H1 (cell line): ENCODE data around the gene DTX3. TPM values are rescaled to one million over a fixed set of nuclear protein-coding genes. Genes with fewer than 3 reads are reported as not detected.
A peak's percentile ranks its signal among the peaks of the same experiment; 100 is the strongest.

Experiments used
- CTCF ChIA-PET: fragments of 300-600 bp; sonication (Branson Sonifier 250); formaldehyde crosslinking; loops from one replicate; lab custom pipeline; 2021; ENCODE audit not compliant: partially characterized antibody; lab: Charles Lee
- POLR2A ChIA-PET: fragments of 300-600 bp; sonication (Branson Sonifier 250); formaldehyde crosslinking; loops from one replicate; lab custom pipeline; 2021; ENCODE audit warnings: inconsistent platforms; ENCODE audit not compliant: partially characterized antibody; lab: Charles Lee
- DNase-seq, 2 experiments: peaks; one replicate each; pipeline versions ENCODE4 v3.0.0 to v3.0.0-alpha.2; 2010 to 2022; ENCODE audit warnings: low spot score in 2 of 2, low read depth in 1 of 2, mixed read lengths in 1 of 2
- FAIRE-seq: peaks from 2 replicates; lab custom pipeline; 2011; peaks lifted over from hg19 to GRCh38; lab: Jason Lieb, UNC
- H2AFZ ChIP-seq: 2 replicates; pipeline ENCODE4 v1.8.1; 2012; ENCODE audit warnings: low read length, inconsistent platforms
- H2AK5ac ChIP-seq: 2 replicates; pipeline ENCODE4 v1.6.1; 2013; ENCODE audit warnings: low read depth, low read length
- H2BK120ac ChIP-seq: replicated peaks from 2 replicates; pipeline ENCODE3; 2013; ENCODE audit warnings: low read depth, low read length, inconsistent platforms
- H2BK12ac ChIP-seq: 2 replicates; pipeline ENCODE4 v1.6.1; 2013; ENCODE audit warnings: low read depth, low read length
- H2BK15ac ChIP-seq: 2 replicates; pipeline ENCODE4 v1.6.1; 2013; ENCODE audit warnings: low read length
- H2BK20ac ChIP-seq: 2 replicates; pipeline ENCODE4 v1.6.1; 2013; ENCODE audit warnings: low read length
- H2BK5ac ChIP-seq: 2 replicates; pipeline ENCODE4 v1.6.1; 2013; ENCODE audit warnings: low read depth, low read length
- H3K14ac ChIP-seq: 2 replicates; pipeline ENCODE4 v1.6.1; 2013; ENCODE audit warnings: inconsistent platforms; ENCODE audit not compliant: insufficient read length
- H3K18ac ChIP-seq: 2 replicates; pipeline ENCODE4 v1.6.1; 2013; ENCODE audit warnings: low read length; ENCODE audit errors: extremely low read depth
- H3K23ac ChIP-seq: 2 replicates; pipeline ENCODE4 v1.6.1; 2013; ENCODE audit warnings: inconsistent platforms; ENCODE audit not compliant: insufficient read length
- H3K23me2 ChIP-seq: 2 replicates; pipeline ENCODE4 v1.6.1; 2013; ENCODE audit warnings: low read depth, low read length
- H3K27ac ChIP-seq: 2 replicates; pipeline ENCODE4 v1.6.1; 2011; ENCODE audit warnings: low read depth, low read length, inconsistent platforms
- H3K27me3 ChIP-seq, 4 experiments: replicated peaks in 1 of 4; 1 replicate in 1 of 4; 2 replicates in 3 of 4; pipeline versions ENCODE4 v1.6.1 to v1.8.1; 2011 to 2013; ENCODE audit warnings: low read length in 3 of 4, mild to moderate bottlenecking in 3 of 4, inconsistent platforms in 2 of 4, mixed read lengths in 2 of 4, moderate library complexity in 1 of 4; ENCODE audit not compliant: control insufficient read depth in 3 of 4, insufficient read depth in 3 of 4; ENCODE audit errors: extremely low read depth in 1 of 4
- H3K36me3 ChIP-seq, 4 experiments: 2 replicates each; pipeline versions ENCODE4 v1.6.1 to v1.8.1; 2011 to 2013; ENCODE audit warnings: mild to moderate bottlenecking in 4 of 4, low read length in 3 of 4, moderate library complexity in 2 of 4, control low read depth in 1 of 4, inconsistent platforms in 1 of 4; ENCODE audit not compliant: insufficient read depth in 4 of 4, control insufficient read depth in 2 of 4
- H3K4ac ChIP-seq: replicated peaks from 2 replicates; pipeline ENCODE3; 2013; ENCODE audit warnings: low read length, low read depth, mixed read lengths, inconsistent platforms; ENCODE audit not compliant: insufficient read length
- H3K4me1 ChIP-seq, 4 experiments: replicated peaks in 1 of 4; 1 replicate in 1 of 4; 2 replicates in 3 of 4; pipeline versions ENCODE4 v1.6.1 to v1.8.1; 2011 to 2013; ENCODE audit warnings: low read length in 3 of 4, inconsistent platforms in 2 of 4, mixed read lengths in 1 of 4; ENCODE audit not compliant: insufficient read depth in 4 of 4, control insufficient read depth in 3 of 4
- H3K4me2 ChIP-seq, 2 experiments: 2 replicates each; pipeline versions ENCODE4 v1.6.1 to v1.8.1; 2011 to 2013; ENCODE audit warnings: low read depth in 2 of 2, low read length in 2 of 2, control low read depth in 1 of 2, inconsistent platforms in 1 of 2, mild to moderate bottlenecking in 1 of 2; ENCODE audit not compliant: insufficient read depth in 1 of 2
- H3K4me3 ChIP-seq, 4 experiments: fragments of 200-600, 300-600 bp in 1 of 4; sonication (generic), shearing (Covaris generic), sonication (Bioruptor Twin) in 1 of 4; 2 replicates each; pipeline versions ENCODE4 v1.5.1 to v1.8.1; 2011 to 2016; ENCODE audit warnings: low read length in 4 of 4, low read depth in 3 of 4, control low read depth in 2 of 4, inconsistent platforms in 2 of 4, mild to moderate bottlenecking in 2 of 4, mixed read lengths in 1 of 4, moderate library complexity in 1 of 4; ENCODE audit not compliant: insufficient read depth in 2 of 4; ENCODE audit errors: extremely low read depth in 1 of 4
- H3K56ac ChIP-seq: replicated peaks from 2 replicates; pipeline ENCODE3; 2013; ENCODE audit warnings: low read depth, mild to moderate bottlenecking, mixed read lengths, low read length, inconsistent platforms; ENCODE audit not compliant: insufficient read length
- H3K79me1 ChIP-seq: 2 replicates; pipeline ENCODE4 v1.6.1; 2013; ENCODE audit warnings: low read depth, low read length, control low read depth
- H3K79me2 ChIP-seq, 2 experiments: 2 replicates each; pipeline versions ENCODE4 v1.6.1 to v1.8.1; 2012 to 2013; ENCODE audit warnings: low read length in 2 of 2, mild to moderate bottlenecking in 2 of 2, inconsistent platforms in 1 of 2; ENCODE audit not compliant: insufficient read depth in 2 of 2, control insufficient read depth in 1 of 2
- H3K9ac ChIP-seq, 4 experiments: replicated peaks in 1 of 4; 1 replicate in 1 of 4; 2 replicates in 3 of 4; pipeline versions ENCODE4 v1.6.1 to v1.8.1; 2011 to 2013; ENCODE audit warnings: low read depth in 3 of 4, low read length in 3 of 4, control low read depth in 2 of 4, mild to moderate bottlenecking in 2 of 4, moderate library complexity in 2 of 4, inconsistent platforms in 1 of 4; ENCODE audit errors: extremely low read depth in 1 of 4
- H3K9me3 ChIP-seq, 2 experiments: 2 replicates each; pipeline versions ENCODE4 v1.6.1 to v1.8.1; 2012 to 2013; ENCODE audit warnings: mild to moderate bottlenecking in 2 of 2, moderate library complexity in 2 of 2, control low read depth in 1 of 2, inconsistent platforms in 1 of 2, low read depth in 1 of 2, low read length in 1 of 2, mixed read lengths in 1 of 2; ENCODE audit not compliant: insufficient read depth in 2 of 2
- H4K20me1 ChIP-seq, 2 experiments: replicated peaks in 1 of 2; 2 replicates each; pipeline versions ENCODE3 to v1.8.1; 2011 to 2013; ENCODE audit warnings: inconsistent platforms in 2 of 2, low read length in 2 of 2, mild to moderate bottlenecking in 1 of 2; ENCODE audit not compliant: insufficient read depth in 2 of 2, control insufficient read depth in 1 of 2
- H4K5ac ChIP-seq: 2 replicates; pipeline ENCODE4 v1.6.1; 2013; ENCODE audit warnings: low read length, low read depth, mixed read lengths, inconsistent platforms; ENCODE audit not compliant: insufficient read length
- H4K8ac ChIP-seq: 2 replicates; pipeline ENCODE4 v1.8.0; 2013; ENCODE audit warnings: mild to moderate bottlenecking, moderate library complexity, low read length, inconsistent platforms; ENCODE audit not compliant: insufficient read depth; ENCODE audit errors: extremely low read depth
- H4K91ac ChIP-seq: replicated peaks from 2 replicates; pipeline ENCODE3; 2013; ENCODE audit warnings: low read length, mixed read lengths, inconsistent platforms; ENCODE audit not compliant: insufficient read length
- BACH1 ChIP-seq: IDR thresholded peaks from 2 replicates; pipeline ENCODE4 v1.6.1; 2012; ENCODE audit warnings: low read length, improper control_type of control experiment
- CBX5 ChIP-seq: fragments of 300-800, 300-1000 bp; sonication (generic); IDR thresholded peaks from 2 replicates; pipeline ENCODE4 v1.7.1; 2016; ENCODE audit warnings: antibody characterized with exemption, low read length, low read depth
- CREB1 ChIP-seq: IDR thresholded peaks from 2 replicates; pipeline ENCODE4 v1.6.1; 2012; ENCODE audit warnings: inconsistent platforms
- E2F6 ChIP-seq: IDR thresholded peaks from 2 replicates; pipeline ENCODE4 v1.6.1; 2012; ENCODE audit warnings: inconsistent platforms
- JUND ChIP-seq: IDR thresholded peaks from 2 replicates; pipeline ENCODE4 v1.6.1; 2011; ENCODE audit warnings: mild to moderate bottlenecking, improper control_type of control experiment, low read length
- MAX ChIP-seq: IDR thresholded peaks from 2 replicates; pipeline ENCODE4 v1.6.1; 2012; ENCODE audit warnings: inconsistent platforms
- RFX5 ChIP-seq: IDR thresholded peaks from 2 replicates; pipeline ENCODE4 v1.6.1; 2011; ENCODE audit warnings: low read depth, low read length, improper control_type of control experiment, borderline replicate concordance
- RNF2 ChIP-seq: fragments of 200-900, 300-1000 bp; sonication (generic); IDR thresholded peaks from 2 replicates; pipeline ENCODE4 v1.7.1; 2016; ENCODE audit warnings: borderline replicate concordance, low read depth, mild to moderate bottlenecking, antibody characterized with exemption, low read length; ENCODE audit not compliant: poor library complexity, severe bottlenecking; ENCODE audit errors: missing control alignments
- WGBS, 2 experiments: shearing (Covaris generic) in 1 of 2; methylation state at CpG; one replicate each; pipeline versions ENCODE4 v1.1.6 to v1.1.7; 2013 to 2015; ENCODE audit warnings: low lambda C conversion rate in 2 of 2, mixed read lengths in 2 of 2, inconsistent platforms in 1 of 2, low coverage in 1 of 2, missing lambda C conversion rate in 1 of 2; ENCODE audit not compliant: insufficient replicate concordance in 2 of 2, insufficient coverage in 1 of 2, insufficient read length in 1 of 2; ENCODE audit errors: extremely low coverage in 1 of 2, missing lambda C conversion rate in 1 of 2; 5-methylcytosine and 5-hydroxymethylcytosine counted together
- polyA plus RNA-seq, 7 experiments: library from polyadenylated mRNA; depleted of rRNA in 3 of 7; stranded (reverse) in 5 of 7; unstranded in 2 of 7; fragments of >200 nt in 5 of 7; fragments of 200-250 nt in 2 of 7; gene quantifications; 1 replicate in 5 of 7; 2 replicates in 1 of 7; 4 replicates in 1 of 7; pipeline versions ENCODE4 v1.2.1 to v1.2.3, GENCODE V29; 2011 to 2013; ENCODE audit warnings: missing spikeins in 2 of 7, mixed read lengths in 2 of 7
- total RNA-seq: library from RNA; stranded (reverse); fragmentation: NEBNext Ultra II Directional; extraction: Animal tissue kit (Norgen Biotek cat#: 25700); gene quantifications from 2 replicates; pipeline ENCODE4 v1.2.1, GENCODE V29; 2021

Gene DTX3
- total and polyA plus RNA-seq, 2 of the 8 experiments (the other 6 are each of a cell fraction or from before 2014, with no cell fraction given) = 41.8 to 92.5 TPM

GRCh38 chr12:57590479-57590863 lies 14.2 kb upstream of the DTX3 start:
- no peak overlapping the region; the same call in 1 of the 2 replicates for H3K18ac ChIP-seq
- H3K23me2 ChIP-seq = peaks cover 15% of the 10 kb centered on the region; the same call in 1 of the 2 replicates
- peak overlapping the region; percentile 72 to 95 (median 80) for H3K4me3 ChIP-seq
- FAIRE-seq (no peak), DNase-seq (no peak)
- peak overlapping the region; percentile 34 for H2AFZ ChIP-seq
- no peaks in the 10 kb centered on the region for H3K9me3 ChIP-seq
- no peak overlapping the region for H3K4ac ChIP-seq
- H3K27ac ChIP-seq = peak overlapping the region; percentile 26; the same call in 1 of the 2 replicates
- H3K9ac ChIP-seq = peak overlapping the region in 1 of 4 experiments; percentile 3; a peak in 1 of 7 replicates
- H4K5ac ChIP-seq = no peak overlapping the region
- H3K79me1 ChIP-seq = 0 out of 2 replicates have a peak, but pooled peaks cover 3% of the 10 kb centered on the region
- H3K36me3 ChIP-seq = peaks cover 0 to 10% (median 1%) of the 10 kb centered on the region in 4 experiments; a peak in 2 of 8 replicates
- peaks cover 2 to 7% (median 3%) of the 10 kb centered on the region in 4 experiments; a peak in 6 of 7 replicates for H3K4me1 ChIP-seq
- H3K79me2 ChIP-seq = peaks cover 5 to 20% of the 10 kb centered on the region in 2 experiments; a peak in 3 of 4 replicates
- no peaks in the 10 kb centered on the region for H3K27me3 ChIP-seq
- no peak overlapping the region for H3K56ac ChIP-seq
- H2BK5ac ChIP-seq = peak overlapping the region; percentile 80; the same call in 1 of the 2 replicates
- CTCF ChIA-PET = interaction anchor here (0.6 to 6.1 kb wide), 8 partner anchors 10 to 145 kb away, joined by 3 to 40 read pairs (median 5); partner anchors contain the start of genes B4GALNT1 and DTX3
- H2AK5ac ChIP-seq = no peak overlapping the region
- peak overlapping the region; percentile 47 for H2BK120ac ChIP-seq
- H2BK12ac ChIP-seq = no peak overlapping the region
- no peak overlapping the region for H3K14ac ChIP-seq
- peak overlapping the region; percentile 83 for H3K4me2 ChIP-seq
- TF ChIP-seq JUND (0 out of 2 replicates have a peak, but pooled peaks have one; percentile 3), RNF2 (no peak), CBX5 (no peak), MAX (no peak), RFX5 (no peak), BACH1 (0 out of 2 replicates have a peak, but pooled peaks have one; percentile 3), CREB1 (no peak), E2F6 (no peak)
- TF ChIP-seq, all 59 proteins: peak for 2
- no peak overlapping the region for H2BK15ac ChIP-seq
- peaks cover 2 to 4% of the 10 kb centered on the region in 2 experiments for H4K20me1 ChIP-seq
- H2BK20ac ChIP-seq = no peak overlapping the region
- H3K23ac ChIP-seq = no peak overlapping the region
- 29% methylated on average over 2 of the region's 2 CpGs; no CpG with 5 or more reads in 1 of the 2 experiments for WGBS, 2 experiments
- H4K8ac ChIP-seq = no peak overlapping the region; the same call in 1 of the 2 replicates
- POLR2A ChIA-PET = interaction anchor here (0.5 to 6.2 kb wide), 17 partner anchors 9 to 145 kb away, joined by 3 to 60 read pairs (median 4); partner anchors contain the start of genes ARHGEF25, B4GALNT1, DDIT3 and DTX3
- H4K91ac ChIP-seq = no peak overlapping the region
